NCI-H128 (cell line): ENCODE results near the gene ANP32B.
"Not testable (repeated sequence)": the region's sequence is repeated elsewhere in the genome, so short reads cannot be mapped to it uniquely, and the experiment has no call there.

Source experiments
- DNase-seq: peaks from one replicate; lab custom pipeline; 2025; ENCODE audit not compliant: unreplicated experiment; lab: John Stamatoyannopoulos, UW

ANP32B gene

DNA sequence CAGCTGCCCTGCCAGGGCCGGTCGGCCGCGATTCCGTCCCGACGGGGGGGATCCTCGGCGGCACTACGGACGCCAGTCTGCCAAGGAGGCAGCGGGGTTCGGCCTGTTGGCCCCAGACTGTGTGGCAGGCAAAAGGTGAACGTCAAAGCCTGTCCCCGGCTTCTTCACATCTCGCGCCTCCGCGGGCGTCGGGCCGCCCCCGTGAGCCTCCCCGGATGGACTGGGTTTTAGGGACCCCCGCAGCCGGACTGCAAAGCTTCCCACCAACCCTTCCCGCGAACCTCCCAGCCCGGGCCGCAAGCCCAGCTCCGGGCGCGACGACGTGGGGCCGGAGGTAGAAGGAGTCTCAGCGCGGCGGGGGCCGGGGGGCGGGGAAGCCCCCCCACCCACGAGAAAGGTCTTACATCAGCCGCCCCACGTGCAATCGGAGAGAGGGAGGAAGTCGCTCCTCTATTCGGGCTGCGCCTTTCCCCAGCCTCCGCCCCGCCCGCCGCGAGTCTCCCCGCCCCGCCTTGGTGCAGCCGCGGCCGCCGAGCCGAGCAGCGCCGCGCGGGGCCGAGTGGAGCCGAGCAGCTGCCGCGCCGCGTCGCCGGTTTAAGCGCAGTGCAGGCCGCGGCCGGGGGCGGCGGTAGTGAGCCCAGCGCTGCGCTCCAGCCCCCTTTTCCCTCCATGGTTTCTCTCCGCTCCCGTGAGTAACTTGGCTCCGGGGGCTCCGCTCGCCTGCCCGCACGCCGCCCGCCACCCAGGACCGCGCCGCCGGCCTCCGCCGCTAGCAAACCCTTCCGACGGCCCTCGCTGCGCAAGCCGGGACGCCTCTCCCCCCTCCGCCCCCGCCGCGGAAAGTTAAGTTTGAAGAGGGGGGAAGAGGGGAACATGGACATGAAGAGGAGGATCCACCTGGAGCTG lies at the start of gene ANP32B:
Gene ANP32B, plus strand, starts transcription at position 659 of the 906 bp plus-strand sequence. Its CDS starts 215 bp downstream, at position 874.
- DNase-seq, result peak; percentile 79

DNA sequence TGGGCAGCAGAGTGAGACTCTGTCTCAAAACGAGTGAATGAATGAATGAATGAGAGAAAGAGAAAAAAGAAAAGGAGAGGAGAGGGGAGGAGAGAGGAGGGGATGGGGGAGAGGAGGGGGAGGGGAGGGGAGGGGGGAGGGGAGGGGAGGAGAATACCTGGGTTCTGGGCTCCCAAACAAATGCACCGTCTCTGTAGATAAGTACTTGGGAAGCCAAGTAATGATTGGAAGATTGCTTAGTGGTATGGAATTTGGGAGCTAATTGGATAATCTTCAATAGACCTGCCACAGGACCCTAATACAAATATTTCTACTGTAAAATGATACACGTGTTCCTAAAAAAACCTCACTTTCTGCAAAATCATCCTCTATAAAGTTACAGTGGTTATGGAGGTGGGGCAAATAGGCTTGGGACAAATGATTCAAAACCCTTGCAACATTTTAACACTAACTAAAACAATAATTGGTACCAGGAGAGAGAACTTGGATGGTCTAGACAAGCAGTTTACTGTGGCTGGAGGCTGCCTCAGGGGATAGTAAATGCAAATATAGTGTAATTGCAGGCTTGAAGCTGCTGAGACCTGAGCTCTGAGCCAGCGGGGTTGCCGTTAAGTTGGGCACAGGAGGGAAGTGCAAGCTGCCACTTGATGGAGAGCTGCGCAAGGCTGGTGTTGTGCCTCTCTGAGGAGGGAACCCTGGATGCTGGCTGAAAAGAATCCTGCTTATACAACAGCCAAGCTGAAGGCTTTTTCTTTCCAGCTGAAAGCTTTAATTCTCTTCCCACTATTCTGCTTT lies 48.6 kb upstream of the ANP32B start:
- no peak for DNase-seq

DNA sequence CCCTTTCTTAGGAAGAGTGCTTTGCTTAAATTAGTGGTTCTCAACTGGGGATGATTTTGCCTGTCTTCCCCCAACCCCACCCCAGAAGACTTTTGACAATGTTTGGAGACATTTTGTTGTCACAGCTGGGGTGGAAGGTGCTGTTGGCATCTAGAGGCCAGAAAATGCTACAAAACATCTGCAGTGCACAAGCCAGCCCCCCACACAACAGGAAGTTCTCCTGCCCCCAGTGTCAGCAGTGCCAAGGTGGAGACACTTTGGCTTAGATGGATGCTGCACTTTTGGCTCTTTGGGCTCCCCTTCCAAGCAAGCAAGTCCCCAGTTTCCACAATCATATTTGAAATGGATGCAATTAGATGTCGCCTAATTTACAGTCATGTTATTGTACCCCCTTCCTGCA lies 47.9 kb upstream of the ANP32B start:
- DNase-seq, result no peak

DNA sequence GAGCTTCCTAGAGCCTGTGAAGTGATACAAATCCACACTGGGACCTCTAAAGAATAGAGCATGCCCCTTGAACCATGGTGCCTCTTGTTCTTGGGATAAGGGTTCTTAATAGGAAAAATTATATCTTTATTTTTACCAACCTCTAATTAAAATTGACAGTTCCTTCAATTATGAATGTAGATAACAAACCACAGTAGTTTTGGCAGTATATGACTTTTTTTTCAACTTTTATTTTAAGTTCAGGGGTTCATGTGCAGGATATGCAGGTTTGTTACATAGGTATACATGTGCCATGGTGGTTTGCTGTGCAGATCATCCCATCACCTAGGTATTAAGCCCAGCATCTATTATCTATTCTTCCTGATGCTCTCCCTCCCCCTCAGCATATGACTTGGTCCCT lies 46.1 kb upstream of the ANP32B start:
- DNase-seq, result no peak

DNA sequence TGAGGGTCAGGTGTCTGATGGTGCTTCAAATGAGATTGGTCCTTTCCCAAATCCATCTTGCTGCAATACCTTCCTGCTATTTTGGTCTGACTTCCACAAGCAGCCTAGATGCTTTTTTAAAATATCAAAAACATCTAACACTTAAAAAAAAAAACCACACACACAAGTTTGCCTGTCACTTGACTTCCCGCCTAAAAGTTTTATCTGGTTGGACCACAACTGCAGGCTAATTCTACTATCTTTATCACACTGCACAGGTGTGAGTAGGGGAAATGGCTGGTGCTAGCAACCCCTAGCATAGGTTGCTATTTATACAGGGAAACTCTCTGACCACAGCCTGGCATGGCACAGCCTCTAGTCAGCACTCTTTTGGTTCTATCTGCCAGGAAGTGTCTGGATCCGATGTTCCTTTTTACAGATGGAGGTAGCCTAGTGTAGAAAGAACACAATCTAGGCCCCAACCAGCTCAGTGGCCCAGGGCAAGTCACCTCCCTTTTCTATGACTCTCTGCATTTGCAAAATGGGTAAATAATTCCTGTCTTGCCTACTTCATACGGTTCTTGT lies 45.0 kb upstream of the ANP32B start, which contains the start of gene HEMGN:
Gene HEMGN, minus strand, starts transcription at position 92 of the 564 bp plus-strand sequence. Its CDS starts 36 bp downstream, at position 56.
- DNase-seq, result no peak

DNA sequence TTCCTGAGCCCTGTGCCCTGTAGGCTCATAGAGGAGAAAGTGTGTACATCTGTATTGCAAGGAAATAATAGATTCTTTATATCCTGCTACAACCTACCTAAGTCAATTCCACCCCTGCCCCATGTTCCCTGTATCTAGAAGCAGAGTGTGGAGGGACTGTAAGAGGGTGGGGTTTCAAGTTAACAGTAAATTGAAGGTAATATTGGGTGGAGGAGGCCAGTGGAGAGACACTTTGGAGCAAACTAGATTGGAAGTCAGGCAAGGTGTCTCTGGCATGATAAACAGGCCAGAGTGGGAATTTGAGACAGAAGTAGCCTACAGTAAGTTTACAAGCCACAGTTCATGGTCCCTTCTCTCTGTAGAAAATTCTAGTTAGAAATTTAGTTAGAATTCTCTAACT lies 42.9 kb upstream of the ANP32B start:
- no peak for DNase-seq

DNA sequence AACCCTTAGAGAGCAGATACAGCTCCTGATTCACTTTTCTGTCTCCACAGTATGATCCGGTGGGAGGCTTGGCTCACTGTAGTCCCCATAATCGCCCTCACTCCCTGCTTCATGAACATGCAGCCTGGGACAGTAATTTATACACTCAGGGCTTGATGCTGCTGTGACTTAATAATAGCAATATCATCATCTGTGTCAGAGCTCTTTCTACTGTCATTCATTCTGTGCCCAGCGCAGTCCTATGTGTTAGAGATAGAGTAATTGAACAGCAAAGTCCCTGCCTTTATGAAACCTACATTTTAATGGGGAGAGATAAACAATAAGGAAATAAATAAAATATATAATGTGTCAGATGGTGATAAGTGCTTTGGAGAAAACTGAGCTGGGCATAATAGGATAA lies 42.4 kb upstream of the ANP32B start:
- no peak for DNase-seq

DNA sequence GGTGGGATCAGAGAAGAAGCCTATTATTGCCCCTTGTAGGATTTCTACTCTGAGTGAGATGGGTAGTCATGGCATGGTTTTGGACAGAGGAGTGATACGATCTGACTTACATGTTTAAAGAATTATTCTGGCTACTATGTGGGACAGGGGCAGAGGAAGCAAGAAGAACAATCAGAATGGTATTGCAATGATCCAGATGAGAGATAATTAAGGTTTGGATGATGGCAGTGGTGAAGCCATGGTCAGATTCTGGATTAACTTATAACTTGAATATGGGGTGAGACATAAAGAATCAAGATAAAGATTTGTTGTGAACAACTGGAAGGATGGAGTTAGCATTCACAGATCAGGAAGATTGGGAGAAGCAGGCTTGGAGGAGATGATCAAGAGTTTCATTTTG lies 41.8 kb upstream of the ANP32B start:
- no peak for DNase-seq

DNA sequence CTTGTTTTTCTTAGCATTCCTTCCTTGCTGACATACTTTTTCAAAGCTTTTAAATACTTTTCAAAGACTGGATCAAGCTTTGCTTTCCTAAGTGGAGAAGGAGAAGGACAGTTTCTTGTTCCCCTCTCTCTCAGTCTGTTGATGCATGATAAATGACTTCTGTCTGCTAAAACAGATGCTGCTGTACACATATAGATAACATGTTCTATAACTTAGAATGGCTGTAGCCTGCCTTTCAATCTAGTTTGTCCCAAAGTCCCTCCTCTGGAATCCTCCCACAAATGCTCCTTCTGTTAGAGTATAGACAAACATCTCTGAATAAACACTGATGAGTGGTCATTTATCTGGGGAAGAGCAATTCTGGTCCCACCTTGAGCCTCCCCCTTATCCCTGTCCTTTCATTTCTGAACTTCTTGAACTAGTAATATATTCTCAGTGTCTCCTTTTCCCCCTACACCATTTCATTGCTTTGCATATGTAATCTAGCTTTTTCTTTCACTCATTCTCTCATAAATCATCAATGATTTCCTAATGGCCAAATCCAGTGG lies 39.8 kb upstream of the ANP32B start:
- DNase-seq, result no peak

DNA sequence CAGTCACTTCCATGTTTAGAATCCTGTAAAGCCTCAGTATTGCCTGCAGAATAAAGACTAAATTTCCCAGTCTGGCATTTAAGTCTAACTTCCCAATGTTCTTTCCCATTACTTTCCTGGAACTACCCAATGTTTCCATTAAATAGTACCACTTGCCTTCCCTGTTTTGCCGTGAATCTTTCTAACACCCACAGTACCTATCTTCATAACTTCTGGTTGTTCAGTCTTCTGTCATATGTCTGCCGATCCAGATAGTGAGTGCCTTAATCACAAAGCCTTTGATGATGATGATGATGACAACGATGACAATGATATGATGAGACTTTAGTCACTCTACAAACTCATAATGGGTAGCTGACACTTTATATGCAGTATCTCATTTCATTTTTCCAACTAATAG lies 38.5 kb upstream of the ANP32B start:
- no peak for DNase-seq

DNA sequence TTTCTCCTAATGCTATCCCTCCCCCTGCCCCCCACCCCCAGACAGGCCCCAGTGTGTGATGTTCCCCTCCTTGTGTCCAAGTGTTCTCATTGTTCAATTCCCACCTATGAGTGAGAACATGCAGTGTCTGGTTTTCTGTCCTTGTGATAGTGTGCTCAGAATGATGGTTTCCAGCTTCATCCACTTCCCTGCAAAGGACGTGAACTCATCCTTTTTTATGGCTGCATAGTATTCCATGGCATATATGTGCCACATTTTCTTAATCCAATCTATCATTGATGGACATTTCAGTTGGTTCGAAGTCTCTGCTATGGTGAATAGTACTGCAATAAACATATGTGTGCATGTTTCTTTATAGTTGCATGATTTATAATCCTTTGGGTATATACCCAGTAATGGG lies 37.7 kb upstream of the ANP32B start:
- DNase-seq, result not testable (repeated sequence)

DNA sequence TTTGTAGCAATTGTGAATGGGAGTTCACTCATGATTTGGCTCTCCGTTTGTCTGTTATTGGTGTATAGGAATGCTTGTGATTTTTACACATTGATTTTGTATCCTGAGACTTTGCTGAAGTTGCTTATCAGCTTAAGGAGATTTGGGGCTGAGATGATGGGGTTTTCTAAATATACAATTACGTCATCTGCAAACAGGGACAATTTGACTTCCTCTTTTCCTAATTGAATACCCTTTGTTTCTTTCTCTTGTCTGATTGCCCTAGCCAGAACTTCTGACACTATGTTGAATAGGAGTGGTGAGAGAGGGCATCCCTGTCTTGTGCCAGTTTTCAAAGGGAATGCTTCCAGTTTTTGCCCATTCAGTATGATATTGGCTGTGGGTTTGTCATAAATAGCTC lies 36.0 kb upstream of the ANP32B start:
- not testable (repeated sequence) for DNase-seq

DNA sequence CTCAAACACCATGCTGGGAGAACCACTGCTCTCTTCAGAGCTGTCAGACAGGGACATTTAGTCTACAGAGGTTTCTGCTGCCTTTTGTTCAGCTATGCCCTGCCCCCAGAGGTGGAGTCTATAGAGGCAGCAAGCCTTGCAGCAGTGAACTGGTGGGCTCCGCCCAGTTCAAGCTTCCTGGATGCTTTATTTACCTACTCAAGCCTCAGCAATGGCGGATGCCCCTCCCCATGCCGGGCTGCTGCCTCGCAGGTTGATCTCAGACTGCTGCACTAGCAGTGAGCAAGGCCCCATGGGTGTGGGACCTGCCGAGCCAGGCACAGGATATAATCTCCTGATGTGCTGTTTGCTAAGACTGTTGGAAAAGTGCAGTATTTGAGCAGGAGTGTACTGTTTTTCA lies 32.3 kb upstream of the ANP32B start:
- not testable (repeated sequence) for DNase-seq

DNA sequence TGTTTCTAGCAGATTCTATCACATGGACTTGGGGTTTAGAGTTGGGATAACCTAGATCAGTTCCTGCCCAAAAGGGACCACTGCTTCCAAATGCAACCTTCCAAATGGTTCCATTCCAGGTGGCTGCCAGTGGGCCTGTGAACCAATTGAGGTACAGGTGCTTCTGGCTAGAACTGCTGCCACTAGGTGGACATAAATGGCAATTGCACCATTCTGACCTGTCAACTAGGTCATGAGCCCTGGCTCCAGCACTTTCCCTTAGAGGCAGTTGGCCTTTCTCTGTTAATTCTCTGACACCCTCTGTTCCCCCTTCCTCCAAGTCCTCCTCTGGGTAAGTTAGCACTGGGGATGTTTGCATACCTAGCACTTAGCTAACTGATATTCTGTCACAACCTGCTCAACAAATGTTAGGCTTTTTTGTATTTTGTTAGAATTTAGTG lies 28.6 kb upstream of the ANP32B start:
- DNase-seq, result no peak

DNA sequence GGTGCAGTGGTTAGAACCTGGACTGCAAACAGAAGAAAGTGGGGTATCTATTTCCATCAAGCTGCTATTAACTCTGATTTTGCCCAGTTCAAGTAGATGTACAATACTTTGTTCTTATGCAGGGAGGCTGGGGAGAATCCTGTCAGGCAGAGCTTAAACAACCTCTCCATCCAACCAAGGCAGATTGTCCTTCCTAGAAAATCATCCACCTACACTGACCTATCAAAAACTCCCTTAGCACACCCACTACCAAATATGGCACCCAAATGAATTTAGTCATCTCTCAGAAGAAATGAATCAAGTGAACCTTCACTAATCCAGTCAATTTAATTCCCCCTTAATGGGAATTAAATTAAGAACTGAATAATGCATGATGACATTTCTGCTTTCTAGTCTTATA lies 26.8 kb upstream of the ANP32B start:
- no peak for DNase-seq

DNA sequence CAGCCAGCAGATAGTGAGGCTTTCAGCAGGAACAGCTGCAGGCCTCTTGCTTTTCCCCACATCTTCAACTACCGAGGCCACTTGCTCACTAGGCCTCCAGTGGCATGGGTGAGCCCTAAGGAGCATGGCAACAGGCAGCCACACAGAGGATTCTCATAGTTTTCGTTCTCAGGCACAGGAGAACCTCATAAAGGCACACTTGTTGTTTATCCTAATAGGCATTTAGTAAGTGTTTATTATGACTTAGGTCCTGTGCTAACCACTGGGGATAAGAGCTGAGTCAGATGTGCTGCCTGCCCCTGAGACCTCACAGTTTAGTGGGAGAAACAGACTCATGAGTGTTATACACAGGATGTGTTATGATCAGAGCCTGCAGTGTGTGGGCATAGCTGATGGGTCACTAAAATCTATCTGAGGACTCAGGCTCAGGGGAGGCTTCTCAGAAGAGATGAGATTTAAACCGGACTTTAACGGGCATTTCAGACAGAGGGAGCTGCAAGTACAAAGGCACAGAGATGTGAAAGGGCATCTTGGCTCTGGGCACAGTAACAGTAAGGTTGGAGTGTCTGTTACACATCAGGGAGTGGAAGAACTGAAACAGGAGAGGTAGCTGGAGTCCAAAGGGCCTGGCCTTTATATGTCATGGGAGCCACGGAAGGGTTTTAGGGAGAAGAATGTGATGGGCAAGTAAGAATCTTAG lies 24.2 kb upstream of the ANP32B start:
- DNase-seq, result no peak

DNA sequence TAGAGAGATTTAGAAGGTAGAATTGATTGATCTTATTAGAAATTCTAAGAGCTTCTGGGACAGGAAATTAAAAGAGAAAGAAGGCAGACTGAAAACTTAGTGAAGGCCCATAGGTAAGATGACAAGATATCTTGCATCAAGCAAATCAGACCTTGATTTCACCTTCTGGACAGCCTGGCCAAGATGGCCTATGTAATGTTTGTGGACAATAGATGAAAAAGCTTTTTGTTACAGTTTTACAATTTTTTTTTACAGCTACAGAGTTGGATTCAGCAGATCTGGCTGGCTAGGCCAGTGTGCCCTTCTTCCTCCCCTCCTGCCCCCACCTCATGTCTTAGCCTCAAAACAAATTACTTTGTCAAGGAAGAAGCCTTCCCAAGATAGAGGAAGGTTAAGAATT lies 23.6 kb upstream of the ANP32B start:
- DNase-seq, result no peak

DNA sequence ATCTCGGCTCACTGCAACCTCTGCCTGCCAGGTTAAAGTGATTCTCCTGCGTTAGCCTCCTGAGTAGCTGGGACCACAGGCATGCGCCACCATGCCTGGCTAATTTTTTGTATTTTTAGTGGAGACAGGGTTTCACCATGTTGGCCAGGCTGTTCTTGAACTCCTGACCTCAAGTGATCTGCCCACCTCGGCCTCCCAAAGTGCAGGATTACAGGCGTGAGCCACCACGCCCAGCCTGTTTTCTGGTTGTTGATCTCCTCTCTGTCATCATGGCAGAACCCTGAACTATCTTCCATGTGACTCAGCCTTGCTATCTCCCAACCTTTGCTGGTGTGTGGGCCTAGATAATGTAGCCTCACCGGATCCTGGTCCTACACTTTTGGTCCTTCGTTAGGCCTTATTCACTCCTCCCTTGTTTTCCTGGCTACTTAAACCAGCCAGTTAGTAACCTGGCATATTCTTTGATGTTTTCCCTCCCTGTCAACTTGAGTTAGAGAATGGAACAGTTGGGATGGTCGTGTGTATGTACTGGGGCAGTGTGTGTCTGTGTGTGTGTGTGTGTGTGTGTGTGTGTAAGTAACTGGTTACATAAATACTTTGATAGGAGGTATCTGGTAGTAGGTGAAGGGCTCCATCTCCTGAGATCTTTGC lies 22.3 kb upstream of the ANP32B start:
- not testable (repeated sequence) for DNase-seq

DNA sequence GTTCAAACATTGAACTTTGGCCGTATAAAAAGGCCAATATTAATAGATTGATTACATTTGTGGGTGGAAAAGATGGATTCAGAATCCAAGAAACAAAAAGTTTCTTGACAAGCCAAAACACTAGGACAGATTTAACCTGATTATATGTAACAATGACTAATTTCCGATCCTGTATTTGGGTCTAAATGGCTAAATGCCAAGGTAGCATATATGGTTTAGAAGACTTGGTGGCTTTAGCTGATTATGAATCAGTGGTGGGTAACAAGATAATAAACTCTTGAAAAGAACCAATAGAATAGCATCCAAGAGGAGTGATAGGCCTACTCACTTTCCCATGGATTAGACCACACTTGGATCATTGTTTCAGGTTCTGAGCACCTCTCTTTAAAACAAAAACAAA lies 21.8 kb upstream of the ANP32B start:
- no peak for DNase-seq

DNA sequence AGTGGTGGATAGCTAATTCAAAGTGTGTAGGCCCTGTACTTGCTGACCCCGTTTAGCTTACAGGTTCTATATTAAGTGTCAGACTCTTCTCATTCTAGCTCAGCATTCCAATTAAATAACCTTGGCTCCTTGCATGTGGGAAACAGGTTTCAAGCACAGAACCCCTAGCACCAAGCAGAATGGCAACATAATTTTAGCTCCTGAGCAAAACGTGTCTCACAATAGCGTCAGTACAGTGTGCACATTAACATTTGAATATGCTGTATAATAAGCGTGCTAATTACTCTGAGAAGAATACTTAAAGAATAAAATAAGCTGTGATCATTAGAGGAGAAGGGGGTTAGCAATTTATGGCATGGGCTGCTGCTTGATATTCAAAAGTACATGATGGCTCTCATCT lies 21.0 kb upstream of the ANP32B start:
- no peak for DNase-seq
